ENCODE measurements around the gene PDZRN3. TPM values are rescaled to one million over a fixed set of nuclear protein-coding genes. Genes with fewer than 3 reads are reported as not detected.

The PDZRN3 gene
- total RNA-seq, 1 experiment from 2014 or later, result 0.17 TPM

- TF ChIP-seq CTCF (IDR thresholded peaks at IDR 0.05 in 2 of 3, conservative IDR thresholded peaks at IDR 0.05 in 1 of 3; ENCODE audit: borderline replicate concordance in 1 of 3, insufficient read depth in 1 of 3, low read depth in 2 of 3, low read length in 2 of 3) (no peak), ATF3 (IDR thresholded peaks at IDR 0.05) (no peak)
Observed at GRCh38 chr3:73509816-73510215, 114.9 kb downstream of the PDZRN3 start (continued).

- Histone ChIP-seq H3K27ac (ENCODE audit: low read depth, low read length) (no peak overlapping the region), H3K9me3 (ENCODE audit: control insufficient read depth in 1 of 2, insufficient read depth in 1 of 2, low read depth in 1 of 2, low read length in 2 of 2) (no peaks in the 10 kb centered on the region), H3K9me2 (ENCODE audit: insufficient read depth) (no peaks in the 10 kb centered on the region), H3K4me3 (replicated peaks in 1 of 2; ENCODE audit: low read depth in 1 of 2, low read length in 2 of 2) (no peak overlapping the region), H2AFZ (ENCODE audit: low read depth, low read length, poor library complexity, severe bottlenecking) (no peak overlapping the region), H3K4me2 (ENCODE audit: low read length) (no peak overlapping the region), H4K20me1 (ENCODE audit: insufficient read depth) (no peaks in the 10 kb centered on the region), H3K27me3 (ENCODE audit: insufficient read depth, low read length) (peaks cover 13% of the 10 kb centered on the region; the same call in 1 of the 2 replicates), H3K36me3 (ENCODE audit: control insufficient read depth in 1 of 2, insufficient read depth in 2 of 2, low read length in 2 of 2) (no peaks in the 10 kb centered on the region), H3K4me1 (ENCODE audit: control insufficient read depth in 1 of 2, insufficient read depth in 2 of 2, low read length in 2 of 2) (no peaks in the 10 kb centered on the region), H3K9ac (ENCODE audit: low read length) (no peak overlapping the region), H3K79me2 (ENCODE audit: insufficient read depth, low read length) (no peaks in the 10 kb centered on the region)
- ChIA-PET CTCF (interaction anchor here (1.1 kb wide), 1 partner anchor 380 kb away, joined by 3 read pairs; no protein-coding TSS in a partner anchor), RAD21 (ENCODE audit: low non-redundant PET in 1 of 2, low total read pairs in 2 of 2, uncharacterized antibody in 2 of 2, unreplicated experiment in 2 of 2) (interaction anchor here in 1 of 2 experiments (0.6 kb wide), 1 partner anchor 1960 kb away, joined by 3 read pairs; no protein-coding TSS in a partner anchor), POLR2A (no interaction called here)
- ATAC-seq (no peak), DNase-seq (ENCODE audit: low read depth, low spot score) (no peak)
- intact Hi-C loops (cut with micrococcal nuclease), result loop anchor here (2.0 kb wide), 1 partner anchor 1662 kb away; no protein-coding TSS in a partner anchor
- BruUV-seq (replicated peaks), result no TSS peak
- TF ChIP-seq SP1 (IDR thresholded peaks at IDR 0.05; ENCODE audit: low read depth) (no peak), MAX (IDR thresholded peaks at IDR 0.05) (no peak), FOSL1 (IDR thresholded peaks at IDR 0.05; ENCODE audit: low read depth) (no peak), ELF1 (IDR thresholded peaks at IDR 0.05; ENCODE audit: borderline replicate concordance, low read depth) (no peak), CBX3 (IDR thresholded peaks at IDR 0.05; ENCODE audit: low read depth) (no peak), EZH2 (IDR thresholded peaks at IDR 0.05) (no peak), YY1 (IDR thresholded peaks at IDR 0.05; ENCODE audit: extremely low read depth, insufficient replicate concordance, low read depth, low read length) (no peak), POLR2A (IDR thresholded peaks at IDR 0.05; ENCODE audit: borderline replicate concordance, extremely low read depth, insufficient read depth, insufficient read length) (no peak), EGR1 (IDR thresholded peaks at IDR 0.05; ENCODE audit: low read depth) (no peak), CEBPB (IDR thresholded peaks at IDR 0.05; ENCODE audit: low read depth) (no peak), EZH2phosphoT487 (IDR thresholded peaks at IDR 0.05; ENCODE audit: borderline replicate concordance) (no peak), SIN3A (IDR thresholded peaks at IDR 0.05; ENCODE audit: low read depth) (no peak), RAD21 (IDR thresholded peaks at IDR 0.05; ENCODE audit: low read depth) (no peak), ATF3 (IDR thresholded peaks at IDR 0.05) (no peak), JUND (IDR thresholded peaks at IDR 0.05) (no peak), CTCF (IDR thresholded peaks at IDR 0.05 in 2 of 3, conservative IDR thresholded peaks at IDR 0.05 in 1 of 3; ENCODE audit: borderline replicate concordance in 1 of 3, insufficient read depth in 1 of 3, low read depth in 2 of 3, low read length in 2 of 3) (no peak), ZNF274 (IDR thresholded peaks at IDR 0.05; ENCODE audit: low read depth, low read length) (no peak)
- TF ChIP-seq, protein P1, sequence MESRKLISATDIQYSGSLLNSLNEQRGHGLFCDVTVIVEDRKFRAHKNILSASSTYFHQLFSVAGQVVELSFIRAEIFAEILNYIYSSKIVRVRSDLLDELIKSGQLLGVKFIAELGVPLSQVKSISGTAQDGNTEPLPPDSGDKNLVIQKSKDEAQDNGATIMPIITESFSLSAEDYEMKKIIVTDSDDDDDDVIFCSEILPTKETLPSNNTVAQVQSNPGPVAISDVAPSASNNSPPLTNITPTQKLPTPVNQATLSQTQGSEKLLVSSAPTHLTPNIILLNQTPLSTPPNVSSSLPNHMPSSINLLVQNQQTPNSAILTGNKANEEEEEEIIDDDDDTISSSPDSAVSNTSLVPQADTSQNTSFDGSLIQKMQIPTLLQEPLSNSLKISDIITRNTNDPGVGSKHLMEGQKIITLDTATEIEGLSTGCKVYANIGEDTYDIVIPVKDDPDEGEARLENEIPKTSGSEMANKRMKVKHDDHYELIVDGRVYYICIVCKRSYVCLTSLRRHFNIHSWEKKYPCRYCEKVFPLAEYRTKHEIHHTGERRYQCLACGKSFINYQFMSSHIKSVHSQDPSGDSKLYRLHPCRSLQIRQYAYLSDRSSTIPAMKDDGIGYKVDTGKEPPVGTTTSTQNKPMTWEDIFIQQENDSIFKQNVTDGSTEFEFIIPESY (IDR thresholded peaks at IDR 0.05; ENCODE audit: extremely low read depth, insufficient replicate concordance, low read length), result no peak
Observed at GRCh38 chr3:73509066-73509465, 115.7 kb downstream of the PDZRN3 start.

Measured in HCT116 (cell line).